HepG2 (cell line): ENCODE results near the gene DAPL1. TPM values are rescaled to one million over a fixed set of nuclear protein-coding genes. Genes with fewer than 3 reads are reported as not detected.

ENCODE experiments used
- ATAC-seq: fragments of 200-7000 bp; cut with Tn5 transposase; 3 replicates; pipeline ENCODE4 v1.9.1; 2020; ENCODE audit warnings: mild to moderate bottlenecking, moderate library complexity
- BruUV-seq: library from RNA; stranded (reverse); fragments of 400-500 nt; replicated peaks from 2 replicates; lab custom pipeline; 2021; lab: Mats Ljungman, UMichigan
- CTCF ChIA-PET: fragments of 300-600 bp; formaldehyde crosslinking; extraction: SDS; loops from one replicate; lab custom pipeline; 2021; ENCODE audit warnings: low total read pairs, inconsistent platforms, low intra/inter-chr PET ratio; lab: Yijun Ruan, JAX
- POLR2A ChIA-PET: fragments of 350-600 bp; sonication (Branson Sonifier 250); formaldehyde crosslinking; loops from one replicate; lab custom pipeline; 2020; ENCODE audit warnings: antibody characterized with exemption, inconsistent platforms; lab: Yijun Ruan, JAX
- DNase-seq: peaks from one replicate; pipeline ENCODE4 v3.0.0-alpha.2; 2015; ENCODE audit warnings: low spot score
- FAIRE-seq: peaks from 3 replicates; lab custom pipeline; 2011; peaks lifted over from hg19 to GRCh38; lab: Jason Lieb, UNC
- H2AFZ ChIP-seq: one replicate; pipeline ENCODE4 v1.6.1; 2011; ENCODE audit warnings: low read length, inconsistent platforms
- H3K27ac ChIP-seq: fragments of 300-600 bp; 3 replicates; pipeline ENCODE4 v1.8.0; 2011; ENCODE audit warnings: mixed run types, mild to moderate bottlenecking, mixed read lengths, low read length, inconsistent platforms; ENCODE audit not compliant: insufficient read depth; ENCODE audit errors: extremely low read length
- H3K27me3 ChIP-seq, 2 experiments: fragments of 200-600 bp in 1 of 2; 2 replicates in 1 of 2; 3 replicates in 1 of 2; pipeline versions ENCODE4 v1.6.0 to v1.8.0; 2011; ENCODE audit warnings: low read length in 2 of 2, mild to moderate bottlenecking in 2 of 2, moderate library complexity in 2 of 2, inconsistent platforms in 1 of 2; ENCODE audit not compliant: insufficient read depth in 2 of 2, control insufficient read depth in 1 of 2
- H3K36me3 ChIP-seq, 2 experiments: fragments of 200-600 bp in 1 of 2; replicated peaks in 1 of 2; 2 replicates in 1 of 2; 3 replicates in 1 of 2; pipeline versions ENCODE4 v1.5.1 to v1.8.0; 2011; ENCODE audit warnings: low read length in 2 of 2, inconsistent platforms in 1 of 2; ENCODE audit not compliant: insufficient read depth in 2 of 2, control insufficient read depth in 1 of 2
- H3K4me1 ChIP-seq: 2 replicates; pipeline ENCODE4 v1.5.1; 2012; ENCODE audit warnings: low read length, inconsistent platforms; ENCODE audit not compliant: insufficient read depth
- H3K4me2 ChIP-seq: 2 replicates; pipeline ENCODE4 v1.6.0; 2011; ENCODE audit warnings: low read depth, low read length, inconsistent platforms
- H3K4me3 ChIP-seq, 3 experiments: fragments of 200-600 bp in 1 of 3; sonication (generic), shearing (Covaris generic) in 1 of 3; replicated peaks in 1 of 3; 2 replicates each; pipeline ENCODE4 v1.5.1; 2011 to 2016; ENCODE audit warnings: low read length in 3 of 3, inconsistent platforms in 2 of 3, low read depth in 2 of 3, mild to moderate bottlenecking in 2 of 3, control low read depth in 1 of 3, mixed read lengths in 1 of 3; ENCODE audit not compliant: insufficient read depth in 1 of 3
- H3K79me2 ChIP-seq: one replicate; pipeline ENCODE4 v1.6.1; 2011; ENCODE audit warnings: low read length, inconsistent platforms; ENCODE audit not compliant: insufficient read depth
- H3K9ac ChIP-seq: 2 replicates; pipeline ENCODE4 v1.6.0; 2011; ENCODE audit warnings: mild to moderate bottlenecking, low read depth, low read length, inconsistent platforms; ENCODE audit not compliant: insufficient read depth
- H3K9me3 ChIP-seq: 2 replicates; pipeline ENCODE4 v1.5.1; 2012; ENCODE audit warnings: mild to moderate bottlenecking, low read length
- H4K20me1 ChIP-seq: 2 replicates; pipeline ENCODE4 v1.6.0; 2011; ENCODE audit warnings: inconsistent platforms, mild to moderate bottlenecking, low read length, moderate library complexity; ENCODE audit not compliant: insufficient read depth
- ARNT2 ChIP-seq: sonication (generic); formaldehyde crosslinking; IDR thresholded peaks from 2 replicates; pipeline ENCODE4 v1.8.0; 2022; ENCODE audit warnings: mild to moderate bottlenecking, low read depth, missing genetic modification reagents, moderate library complexity
- ESRRA ChIP-seq: sonication (generic); formaldehyde crosslinking; IDR thresholded peaks from 2 replicates; pipeline ENCODE4 v1.5.1; 2020; ENCODE audit warnings: mild to moderate bottlenecking, low read depth, missing genetic modification reagents
- FOXO1 ChIP-seq: sonication (generic); formaldehyde crosslinking; IDR thresholded peaks from 2 replicates; pipeline ENCODE4 v1.4.0; 2020; ENCODE audit warnings: missing genetic modification reagents
- JUND ChIP-seq: sonication (generic); formaldehyde crosslinking; IDR thresholded peaks from 2 replicates; pipeline ENCODE4 v1.8.0; 2022; ENCODE audit warnings: mild to moderate bottlenecking, missing genetic modification reagents
- PLRG1 ChIP-seq: fragments of 450-650 bp; conservative IDR thresholded peaks from 2 replicates; pipeline ENCODE4 v1.6.1; 2016
- SSRP1 ChIP-seq: IDR thresholded peaks from 2 replicates; pipeline ENCODE4 v1.6.1; 2016; ENCODE audit warnings: control low read depth
- TAF1 ChIP-seq: sonication (generic); formaldehyde crosslinking; IDR thresholded peaks from 2 replicates; pipeline ENCODE4 v1.4.0; 2020; ENCODE audit warnings: missing genetic modification reagents
- TBL1XR1 ChIP-seq: fragments of 150-350 bp; IDR thresholded peaks from 2 replicates; pipeline ENCODE4 v1.6.1; 2014; ENCODE audit warnings: borderline replicate concordance, low read length; ENCODE audit not compliant: partially characterized antibody
- ZFAT ChIP-seq: sonication (generic); formaldehyde crosslinking; conservative IDR thresholded peaks from 2 replicates; pipeline ENCODE4 v1.8.1; 2023; ENCODE audit warnings: missing genetic modification reagents, inconsistent platforms
- ZNF292 ChIP-seq: sonication (generic); formaldehyde crosslinking; IDR thresholded peaks from 2 replicates; pipeline ENCODE4 v1.8.1; 2022; ENCODE audit warnings: mild to moderate bottlenecking, low read depth, missing genetic modification reagents, borderline replicate concordance
- WGBS: methylation state at CpG from one replicate; pipeline ENCODE4 v1.1.6; 2017; ENCODE audit warnings: low lambda C conversion rate; 5-methylcytosine and 5-hydroxymethylcytosine counted together
- in situ Hi-C: cut with HindIII; loops from 2 replicates; pipeline ENCODE4 v1.10.0; 2017; ENCODE audit warnings: low pct_unique_long_range_greater_than_20kb; ENCODE audit not compliant: extremely low pct_ligation_motif_present
- intact Hi-C: fragments of 100-400 bp; cut with micrococcal nuclease; formaldehyde crosslinking; loops from one replicate; pipeline ENCODE4 v1.10.0; 2022; ENCODE audit not compliant: unreplicated experiment
- polyA plus RNA-seq, 8 experiments: library from polyadenylated mRNA; depleted of rRNA in 3 of 8; stranded (reverse) in 7 of 8; unstranded in 1 of 8; fragments of >200 nt; fragmentation: Illumina TruSeq in 4 of 8; extraction: Trizol in 4 of 8; gene quantifications; 2 replicates each; pipeline versions ENCODE4 v1.2.1 to v1.2.3, GENCODE V29; 2011 to 2016; ENCODE audit warnings: low read depth in 4 of 8, missing spikeins in 1 of 8, mixed read lengths in 1 of 8; ENCODE audit not compliant: insufficient read depth in 1 of 8
- total RNA-seq, 5 experiments: library from RNA; depleted of rRNA; stranded (reverse); fragments of >200 nt; fragmentation: Illumina TruSeq; extraction: Trizol; gene quantifications; 2 replicates each; pipeline ENCODE4 v1.2.3, GENCODE V29; 2016; ENCODE audit warnings: low read depth in 1 of 5
- TF ChIP-seq, protein P1 (sequence below): sonication (generic); formaldehyde crosslinking; IDR thresholded peaks from 2 replicates; pipeline ENCODE4 v1.8.0; 2022; ENCODE audit warnings: missing genetic modification reagents, low read depth, mild to moderate bottlenecking, borderline replicate concordance
- TF ChIP-seq, protein P2 (sequence below): sonication (generic); formaldehyde crosslinking; IDR thresholded peaks from 2 replicates; pipeline ENCODE4 v1.4.0; 2020; ENCODE audit warnings: missing genetic modification reagents
- TF ChIP-seq, protein P3 (sequence below): sonication (generic); formaldehyde crosslinking; IDR thresholded peaks from 2 replicates; pipeline ENCODE4 v1.4.0; 2020; ENCODE audit warnings: low read depth, missing genetic modification reagents

The DAPL1 gene
- total and polyA plus RNA-seq, 2 of the 13 experiments (the other 11 are each of a cell fraction or from before 2014, with no cell fraction given): not detected

DNA sequence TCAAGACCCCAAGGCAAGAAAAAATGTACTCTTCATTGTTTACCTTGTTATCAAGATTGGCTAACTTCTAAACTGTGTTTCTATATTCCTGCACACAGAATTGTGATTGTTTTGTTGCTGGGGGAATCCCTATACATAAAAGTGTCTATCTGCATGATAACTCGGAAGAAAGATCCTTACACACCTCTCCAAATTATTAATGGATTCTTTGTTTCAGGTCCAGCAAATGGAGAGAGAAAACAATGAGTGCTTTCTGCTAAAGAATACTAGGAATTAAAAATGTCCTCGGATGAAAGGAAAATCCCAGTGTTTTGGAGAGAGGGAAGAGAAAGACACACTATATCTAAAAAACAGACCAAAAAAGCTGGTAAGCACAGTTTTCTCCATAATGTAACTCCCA, 6.2 kb upstream of the DAPL1 start:
- Histone ChIP-seq H3K36me3 (no peaks in the 10 kb centered on the region), H3K27me3 (peaks cover 2 to 10% of the 10 kb centered on the region in 2 experiments; a peak in 3 of 5 replicates), H3K27ac (no peak overlapping the region), H3K4me1 (no peaks in the 10 kb centered on the region)
- intact Hi-C loops: no loop called here
- ATAC-seq (no peak), DNase-seq (no peak)
- TF ChIP-seq TBL1XR1: no peak
- no peak for TF ChIP-seq ARNT2 (CRISPR knock-in tag)
- TF ChIP-seq ESRRA (CRISPR knock-in tag): no peak
- TF ChIP-seq ZFAT (CRISPR knock-in tag): no peak
- TF ChIP-seq FOXO1 (CRISPR knock-in tag): no peak
- TF ChIP-seq, protein P1, sequence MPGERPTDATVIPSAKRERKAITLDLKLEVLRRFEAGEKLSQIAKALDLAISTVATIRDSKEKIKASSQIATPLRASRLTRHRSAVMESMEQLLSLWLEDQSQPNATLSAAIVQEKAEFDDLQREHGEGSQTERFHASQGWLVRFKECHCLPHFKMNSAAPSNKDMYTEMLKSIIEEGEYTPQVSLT (CRISPR knock-in tag): no peak
- TF ChIP-seq TAF1 (CRISPR knock-in tag): no peak
- TF ChIP-seq JUND: no peak
- TF ChIP-seq SSRP1 (CRISPR knock-in tag): no peak
- TF ChIP-seq, protein P2, sequence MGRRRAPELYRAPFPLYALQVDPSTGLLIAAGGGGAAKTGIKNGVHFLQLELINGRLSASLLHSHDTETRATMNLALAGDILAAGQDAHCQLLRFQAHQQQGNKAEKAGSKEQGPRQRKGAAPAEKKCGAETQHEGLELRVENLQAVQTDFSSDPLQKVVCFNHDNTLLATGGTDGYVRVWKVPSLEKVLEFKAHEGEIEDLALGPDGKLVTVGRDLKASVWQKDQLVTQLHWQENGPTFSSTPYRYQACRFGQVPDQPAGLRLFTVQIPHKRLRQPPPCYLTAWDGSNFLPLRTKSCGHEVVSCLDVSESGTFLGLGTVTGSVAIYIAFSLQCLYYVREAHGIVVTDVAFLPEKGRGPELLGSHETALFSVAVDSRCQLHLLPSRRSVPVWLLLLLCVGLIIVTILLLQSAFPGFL (CRISPR knock-in tag): no peak
- TF ChIP-seq, protein P3, sequence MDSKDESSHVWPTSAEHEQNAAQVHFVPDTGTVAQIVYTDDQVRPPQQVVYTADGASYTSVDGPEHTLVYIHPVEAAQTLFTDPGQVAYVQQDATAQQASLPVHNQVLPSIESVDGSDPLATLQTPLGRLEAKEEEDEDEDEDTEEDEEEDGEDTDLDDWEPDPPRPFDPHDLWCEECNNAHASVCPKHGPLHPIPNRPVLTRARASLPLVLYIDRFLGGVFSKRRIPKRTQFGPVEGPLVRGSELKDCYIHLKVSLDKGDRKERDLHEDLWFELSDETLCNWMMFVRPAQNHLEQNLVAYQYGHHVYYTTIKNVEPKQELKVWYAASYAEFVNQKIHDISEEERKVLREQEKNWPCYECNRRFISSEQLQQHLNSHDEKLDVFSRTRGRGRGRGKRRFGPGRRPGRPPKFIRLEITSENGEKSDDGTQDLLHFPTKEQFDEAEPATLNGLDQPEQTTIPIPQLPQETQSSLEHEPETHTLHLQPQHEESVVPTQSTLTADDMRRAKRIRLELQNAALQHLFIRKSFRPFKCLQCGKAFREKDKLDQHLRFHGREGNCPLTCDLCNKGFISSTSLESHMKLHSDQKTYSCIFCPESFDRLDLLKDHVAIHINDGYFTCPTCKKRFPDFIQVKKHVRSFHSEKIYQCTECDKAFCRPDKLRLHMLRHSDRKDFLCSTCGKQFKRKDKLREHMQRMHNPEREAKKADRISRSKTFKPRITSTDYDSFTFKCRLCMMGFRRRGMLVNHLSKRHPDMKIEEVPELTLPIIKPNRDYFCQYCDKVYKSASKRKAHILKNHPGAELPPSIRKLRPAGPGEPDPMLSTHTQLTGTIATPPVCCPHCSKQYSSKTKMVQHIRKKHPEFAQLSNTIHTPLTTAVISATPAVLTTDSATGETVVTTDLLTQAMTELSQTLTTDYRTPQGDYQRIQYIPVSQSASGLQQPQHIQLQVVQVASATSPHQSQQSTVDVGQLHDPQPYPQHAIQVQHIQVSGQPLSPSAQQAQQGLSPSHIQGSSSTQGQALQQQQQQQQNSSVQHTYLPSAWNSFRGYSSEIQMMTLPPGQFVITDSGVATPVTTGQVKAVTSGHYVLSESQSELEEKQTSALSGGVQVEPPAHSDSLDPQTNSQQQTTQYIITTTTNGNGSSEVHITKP (CRISPR knock-in tag): no peak
- no peak for TF ChIP-seq ZNF292 (CRISPR knock-in tag)
- no peak for TF ChIP-seq PLRG1
- TF ChIP-seq, all 625 proteins: peak for 0
- Histone ChIP-seq H3K79me2 (no peaks in the 10 kb centered on the region), H3K9me3 (no peaks in the 10 kb centered on the region), H4K20me1 (no peaks in the 10 kb centered on the region), H3K9ac (no peak overlapping the region), H2AFZ (no peak overlapping the region), H3K4me3 (no peak overlapping the region), H3K4me2 (no peak overlapping the region)
- in situ Hi-C loops: no loop called here
- 8% methylated on average over 2 of the region's 2 CpGs for WGBS
- no peak for FAIRE-seq
- ChIA-PET CTCF (no interaction called here), POLR2A (no interaction called here)
- no TSS peak for BruUV-seq
